A549 (cell line): ENCODE results near the gene MAGI2. TPM values are rescaled to one million over a fixed set of nuclear protein-coding genes. Genes with fewer than 3 reads are reported as not detected.

Experiments used
- ATAC-seq, 2 experiments: fragments of 200-7000 bp in 1 of 2; fragments of >200 bp in 1 of 2; cut with Nextera tagmentation in 1 of 2; cut with Tn5 transposase in 1 of 2; 3 replicates each; pipeline versions ENCODE4 v1.8.0 to v1.9.1; 2018 to 2020; ENCODE audit warnings: mild to moderate bottlenecking in 1 of 2, moderate library complexity in 1 of 2
- CTCF ChIA-PET: fragments of 300-600 bp; sonication (Branson Sonifier 250); formaldehyde crosslinking; extraction: SDS; loops from one replicate; lab custom pipeline; 2021; ENCODE audit warnings: antibody characterized with exemption, inconsistent platforms; lab: Yijun Ruan, JAX
- POLR2A ChIA-PET: fragments of 350-600 bp; formaldehyde crosslinking; extraction: SDS; loops from one replicate; lab custom pipeline; 2021; ENCODE audit warnings: antibody characterized with exemption, inconsistent platforms; lab: Yijun Ruan, JAX
- DNase-seq, 2 experiments: peaks; one replicate each; pipeline versions ENCODE4 v3.0.0 to v3.0.0-alpha.2; 2011 to 2016; ENCODE audit warnings: low read depth in 1 of 2, low spot score in 1 of 2
- FAIRE-seq: peaks from 2 replicates; lab custom pipeline; 2011; peaks lifted over from hg19 to GRCh38; lab: Jason Lieb, UNC
- H3K27ac ChIP-seq, 2 experiments: fragments of >200 bp; sonication (Bioruptor Twin); formaldehyde crosslinking; 3 replicates each; pipeline ENCODE4 v1.5.1; 2016 to 2017
- H3K4me1 ChIP-seq: fragments of >200 bp; sonication (Bioruptor Twin); formaldehyde crosslinking; 3 replicates; pipeline ENCODE4 v1.6.1; 2016
- H3K4me2 ChIP-seq: fragments of >200 bp; sonication (Bioruptor Twin); formaldehyde crosslinking; 3 replicates; pipeline ENCODE4 v1.6.1; 2016
- H3K4me3 ChIP-seq: fragments of >200 bp; sonication (Bioruptor Twin); formaldehyde crosslinking; 3 replicates; pipeline ENCODE4 v1.5.1; 2016
- H3K9me3 ChIP-seq: fragments of >200 bp; sonication (Bioruptor Twin); formaldehyde crosslinking; 3 replicates; pipeline ENCODE4 v1.6.1; 2016
- BCL3 ChIP-seq: fragments of >200 bp; sonication (Bioruptor Twin); formaldehyde crosslinking; IDR thresholded peaks from 3 replicates; pipeline ENCODE4 v1.6.1; 2016
- CBX8 ChIP-seq: fragments of 200-600 bp; sonication (generic); IDR thresholded peaks from 2 replicates; pipeline ENCODE4 v1.6.1; 2016
- EHF ChIP-seq: fragments of 250-450 bp; sonication (Bioruptor Pico); IDR thresholded peaks from 2 replicates; pipeline ENCODE4 v1.5.0; 2020; ENCODE audit warnings: mild to moderate bottlenecking
- EP300 ChIP-seq, 2 experiments: fragments of >200 bp; sonication (Bioruptor Twin); formaldehyde crosslinking; IDR thresholded peaks; 2 replicates in 1 of 2; 3 replicates in 1 of 2; pipeline ENCODE4 v1.6.1; 2016 to 2017
- FOSB ChIP-seq: fragments of 250-450 bp; sonication (Bioruptor Pico); IDR thresholded peaks from 2 replicates; pipeline ENCODE4 v1.5.0; 2020; ENCODE audit warnings: mild to moderate bottlenecking, moderate library complexity
- FOSL2 ChIP-seq, 2 experiments: fragments of 450-650 bp in 1 of 2; fragments of >200 bp in 1 of 2; sonication (Bioruptor Twin) in 1 of 2; formaldehyde crosslinking; IDR thresholded peaks; 2 replicates each; pipeline versions ENCODE4 v1.5.0 to v1.6.1; 2016 to 2020; ENCODE audit warnings: mild to moderate bottlenecking in 1 of 2, moderate library complexity in 1 of 2
- GATA3 ChIP-seq: IDR thresholded peaks from 2 replicates; pipeline ENCODE4 v1.6.1; 2012; ENCODE audit warnings: borderline replicate concordance
- HEYL ChIP-seq: fragments of 250-450 bp; sonication (Bioruptor Pico); IDR thresholded peaks from 2 replicates; pipeline ENCODE4 v1.8.0; 2021; ENCODE audit warnings: mild to moderate bottlenecking, moderate library complexity
- HOXA7 ChIP-seq: fragments of 250-450 bp; sonication (Bioruptor Pico); IDR thresholded peaks from 2 replicates; pipeline ENCODE4 v1.5.0; 2020; ENCODE audit warnings: mild to moderate bottlenecking, moderate library complexity
- HOXB13 ChIP-seq: fragments of 250-450 bp; sonication (Bioruptor Pico); IDR thresholded peaks from 2 replicates; pipeline ENCODE4 v1.5.0; 2020; ENCODE audit warnings: low read depth, mild to moderate bottlenecking, moderate library complexity
- JUNB ChIP-seq: fragments of >200 bp; sonication (Bioruptor Twin); formaldehyde crosslinking; IDR thresholded peaks from 2 replicates; pipeline ENCODE4 v1.6.1; 2016
- MAFK ChIP-seq: fragments of 450-650 bp; IDR thresholded peaks from 2 replicates; pipeline ENCODE4 v1.6.1; 2014; ENCODE audit not compliant: partially characterized antibody
- NFE2L2 ChIP-seq: fragments of 150-350 bp; conservative IDR thresholded peaks from 2 replicates; pipeline ENCODE4 v1.6.1; 2014; ENCODE audit warnings: low read length
- NR3C1 ChIP-seq: fragments of >200 bp; sonication (Bioruptor Twin); formaldehyde crosslinking; IDR thresholded peaks from 3 replicates; pipeline ENCODE4 v1.6.1; 2017
- POLR2A ChIP-seq: IDR thresholded peaks from 2 replicates; pipeline ENCODE4 v1.6.1; 2012; ENCODE audit warnings: mild to moderate bottlenecking, low read length
- RAD21 ChIP-seq, 2 experiments: fragments of >200 bp in 1 of 2; sonication (Bioruptor Twin) in 1 of 2; formaldehyde crosslinking in 1 of 2; IDR thresholded peaks in 1 of 2; conservative IDR thresholded peaks in 1 of 2; 2 replicates in 1 of 2; 3 replicates in 1 of 2; pipeline ENCODE4 v1.6.1; 2012 to 2018; ENCODE audit warnings: inconsistent platforms in 1 of 2
- REST ChIP-seq: fragments of 200-600 bp; sonication (generic); IDR thresholded peaks from 2 replicates; pipeline ENCODE4 v1.6.1; 2016; ENCODE audit warnings: antibody characterized with exemption, mild to moderate bottlenecking, moderate library complexity
- SREBF2 ChIP-seq: fragments of 450-650 bp; IDR thresholded peaks from 2 replicates; pipeline ENCODE4 v1.6.1; 2014; ENCODE audit warnings: mild to moderate bottlenecking, moderate library complexity
- TP53 ChIP-seq: fragments of 250-450 bp; sonication (Bioruptor Pico); IDR thresholded peaks from 2 replicates; pipeline ENCODE4 v1.5.0; 2021; ENCODE audit warnings: mild to moderate bottlenecking, moderate library complexity
- ZC3H11A ChIP-seq: fragments of 450-650 bp; IDR thresholded peaks from 2 replicates; pipeline ENCODE4 v1.6.1; 2014; ENCODE audit warnings: antibody characterized with exemption, mild to moderate bottlenecking
- WGBS: methylation state at CpG from one replicate; pipeline ENCODE4 v1.1.6; 2017; ENCODE audit errors: missing lambda C conversion rate; 5-methylcytosine and 5-hydroxymethylcytosine counted together
- polyA plus RNA-seq, 4 experiments: library from polyadenylated mRNA; depleted of rRNA in 3 of 4; stranded (reverse); fragments of >200 nt; fragmentation: RNase III in 1 of 4; extraction: RNeasy Plus Mini Kit Qiagen cat#74134 plus additional on column Dnase treatment in 1 of 4; gene quantifications; 2 replicates in 3 of 4; 3 replicates in 1 of 4; pipeline ENCODE4 v1.2.3, GENCODE V29; 2011 to 2017
- TF ChIP-seq, protein P1 (sequence below): fragments of 250-450 bp; sonication (Bioruptor Pico); IDR thresholded peaks from 2 replicates; pipeline ENCODE4 v1.5.0; 2021; ENCODE audit warnings: mild to moderate bottlenecking, moderate library complexity, borderline replicate concordance
- TF ChIP-seq, protein P2 (sequence below): fragments of >200 bp; sonication (Bioruptor Twin); formaldehyde crosslinking; IDR thresholded peaks from 2 replicates; pipeline ENCODE4 v1.6.1; 2016

The MAGI2 gene
- polyA plus RNA-seq, 2 of the 4 experiments (the other 2 are of a cell fraction): 0.48 to 0.81 TPM

GRCh38 chr7:78071491-78072200, 1381.8 kb downstream of the MAGI2 start:
- POLR2A ChIA-PET: no interaction called here
- no peaks in the 10 kb centered on the region for H3K4me1 ChIP-seq
- WGBS: 57% methylated on average over 13 of the region's 13 CpGs
- H3K4me3 ChIP-seq: no peak overlapping the region
- H3K27ac ChIP-seq: no peak overlapping the region
- CTCF ChIA-PET: no interaction called here
- no peaks in the 10 kb centered on the region for H3K9me3 ChIP-seq
- TF ChIP-seq FOSB (CRISPR knock-in tag) (no peak), NFE2L2 (no peak), SREBF2 (no peak), HEYL (CRISPR knock-in tag) (no peak), REST (no peak), ZC3H11A (no peak), TP53 (CRISPR knock-in tag) (no peak), JUNB (no peak), EP300 (IDR thresholded peaks at IDR 0.05) (no peak)
- TF ChIP-seq, protein P1, sequence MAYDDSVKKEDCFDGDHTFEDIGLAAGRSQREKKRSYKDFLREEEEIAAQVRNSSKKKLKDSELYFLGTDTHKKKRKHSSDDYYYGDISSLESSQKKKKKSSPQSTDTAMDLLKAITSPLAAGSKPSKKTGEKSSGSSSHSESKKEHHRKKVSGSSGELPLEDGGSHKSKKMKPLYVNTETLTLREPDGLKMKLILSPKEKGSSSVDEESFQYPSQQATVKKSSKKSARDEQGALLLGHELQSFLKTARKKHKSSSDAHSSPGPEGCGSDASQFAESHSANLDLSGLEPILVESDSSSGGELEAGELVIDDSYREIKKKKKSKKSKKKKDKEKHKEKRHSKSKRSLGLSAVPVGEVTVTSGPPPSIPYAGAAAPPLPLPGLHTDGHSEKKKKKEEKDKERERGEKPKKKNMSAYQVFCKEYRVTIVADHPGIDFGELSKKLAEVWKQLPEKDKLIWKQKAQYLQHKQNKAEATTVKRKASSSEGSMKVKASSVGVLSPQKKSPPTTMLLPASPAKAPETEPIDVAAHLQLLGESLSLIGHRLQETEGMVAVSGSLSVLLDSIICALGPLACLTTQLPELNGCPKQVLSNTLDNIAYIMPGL (CRISPR knock-in tag): no peak
- TF ChIP-seq, protein P2, sequence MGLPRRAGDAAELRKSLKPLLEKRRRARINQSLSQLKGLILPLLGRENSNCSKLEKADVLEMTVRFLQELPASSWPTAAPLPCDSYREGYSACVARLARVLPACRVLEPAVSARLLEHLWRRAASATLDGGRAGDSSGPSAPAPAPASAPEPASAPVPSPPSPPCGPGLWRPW: no peak
- no peak overlapping the region for H3K4me2 ChIP-seq
- ATAC-seq: no peak
- DNase-seq: no peak
- no peak for FAIRE-seq

GRCh38 chr7:78066599-78066998, 1386.9 kb downstream of the MAGI2 start:
- POLR2A ChIA-PET: no interaction called here
- no peak for DNase-seq

More at GRCh38 chr7:78066599-78066998, 1386.9 kb downstream of the MAGI2 start:
- no peak overlapping the region for H3K4me2 ChIP-seq
- TF ChIP-seq NFE2L2 (no peak), MAFK (no peak), EP300 (IDR thresholded peaks at IDR 0.05) (no peak), HOXA7 (CRISPR knock-in tag) (no peak), FOSL2 (IDR thresholded peaks at IDR 0.05) (no peak), FOSL2 (CRISPR knock-in tag; IDR thresholded peaks at IDR 0.05) (no peak), CBX8 (no peak), NR3C1 (no peak), RAD21 (conservative IDR thresholded peaks at IDR 0.05 in 1 of 2, IDR thresholded peaks at IDR 0.05 in 1 of 2) (no peak), GATA3 (no peak), HOXB13 (no peak), TP53 (CRISPR knock-in tag) (no peak), POLR2A (no peak), EHF (CRISPR knock-in tag) (no peak), BCL3 (no peak), FOSB (CRISPR knock-in tag) (no peak)
- TF ChIP-seq, protein P2: no peak
- FAIRE-seq: no peak
- CTCF ChIA-PET: no interaction called here
- no peak overlapping the region for H3K4me3 ChIP-seq
- H3K27ac ChIP-seq: no peak overlapping the region
- no peaks in the 10 kb centered on the region for H3K9me3 ChIP-seq
- H3K4me1 ChIP-seq: no peaks in the 10 kb centered on the region
- ATAC-seq: no peak
- WGBS: 46% methylated on average over 4 of the region's 4 CpGs
